ENCODE measurements around the gene PLEKHA8.
"Not testable (repeated sequence)": the region's sequence is repeated elsewhere in the genome, so short reads cannot be mapped to it uniquely, and the experiment has no call there.

Gene PLEKHA8

GRCh38 chr7:30068117-30068516, 39.9 kb downstream of the PLEKHA8 start:
- DNase-seq, result no peak

DNA sequence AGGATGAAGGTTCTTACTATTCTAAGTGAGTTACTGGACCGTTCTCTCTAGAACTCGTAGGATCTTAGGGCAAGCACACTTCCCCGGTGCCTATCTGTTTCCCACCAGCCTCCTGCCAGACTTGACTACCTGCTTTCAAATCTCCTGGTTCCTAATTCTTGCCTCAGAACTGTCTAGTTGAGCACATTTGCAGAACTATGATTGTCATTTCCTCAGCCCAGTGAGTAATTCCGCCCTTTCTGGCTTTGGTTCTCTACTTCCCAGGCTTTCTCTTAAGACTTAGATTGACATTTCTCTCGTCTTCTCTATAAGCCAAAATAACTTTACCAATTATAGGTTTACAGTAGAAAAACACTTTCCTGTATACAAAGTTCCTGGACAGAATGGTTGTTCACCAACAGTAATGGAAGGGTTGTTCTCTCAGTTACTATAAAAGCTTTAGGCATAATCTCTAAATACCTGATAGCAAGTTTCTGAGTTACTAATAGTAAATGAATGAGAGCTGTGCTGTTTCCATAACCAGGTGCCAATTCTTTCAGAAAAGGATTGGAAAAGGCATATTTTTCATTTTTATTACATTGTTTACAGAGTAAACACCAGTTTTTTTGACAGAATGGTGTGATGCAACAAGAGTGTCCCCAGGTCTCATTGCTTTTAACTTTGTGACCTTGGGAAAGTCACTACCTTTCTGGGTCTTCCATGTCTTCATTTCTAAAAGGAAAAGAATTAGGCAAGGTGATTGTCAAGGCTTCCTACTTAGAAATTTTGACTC, 41.1 kb downstream of the PLEKHA8 start:
- no peak for DNase-seq

- no peak for DNase-seq
These were observed 41.8 kb downstream of the PLEKHA8 start for GRCh38 chr7:30070052-30070451.

GRCh38 chr7:30072735-30073134, 44.5 kb downstream of the PLEKHA8 start:
- no peak for DNase-seq

DNA sequence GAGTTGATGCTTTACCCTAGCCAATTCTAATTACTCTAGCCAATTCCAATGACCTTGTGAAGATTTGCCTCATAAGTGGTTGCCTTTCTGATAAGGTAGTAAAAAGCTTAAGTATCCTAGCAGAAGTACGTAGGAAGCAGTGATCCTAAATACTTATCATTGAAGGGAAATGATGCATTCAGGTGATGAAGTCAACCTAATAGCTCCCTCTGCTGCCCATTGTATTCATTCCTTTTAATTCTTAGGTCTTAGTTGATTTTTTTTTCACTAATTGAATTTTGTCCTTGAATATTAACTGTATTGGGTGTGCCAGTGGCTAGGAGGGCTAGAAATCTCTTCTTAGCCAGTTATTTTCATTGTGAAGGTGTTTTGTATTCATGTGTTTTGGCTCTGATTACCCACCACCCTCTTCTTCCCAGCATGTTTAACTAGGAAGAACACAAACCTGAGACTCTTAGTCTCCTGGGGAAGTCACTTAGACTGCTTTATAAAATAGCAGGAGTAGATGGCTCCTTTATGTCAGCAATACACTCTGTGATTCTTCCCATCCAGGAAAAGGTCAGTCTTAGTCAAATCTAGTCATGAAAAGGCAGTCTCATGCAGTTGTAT, 46.3 kb downstream of the PLEKHA8 start:
- peak; percentile 77 for DNase-seq

GRCh38 chr7:30076411-30076810, 48.2 kb downstream of the PLEKHA8 start:
- no peak for DNase-seq

DNA sequence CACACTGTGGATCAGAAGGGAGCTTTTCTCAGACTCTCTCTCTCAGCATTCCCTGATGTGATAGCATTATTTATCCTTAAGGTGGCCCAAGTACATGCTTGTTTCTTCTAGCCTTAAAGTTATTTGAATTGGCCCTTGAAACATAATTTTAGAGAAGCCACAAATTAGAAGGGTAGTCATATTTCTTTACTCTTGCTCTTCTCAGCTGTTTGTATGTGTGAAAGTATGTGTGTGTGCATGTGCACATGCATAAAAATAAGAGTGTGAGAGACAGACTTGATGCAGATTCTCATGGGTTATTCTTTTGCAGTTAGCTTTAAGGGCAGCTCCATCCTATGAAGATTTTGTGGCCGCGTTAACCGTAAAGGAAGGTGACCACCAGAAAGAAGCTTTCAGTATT, 50.1 kb downstream of the PLEKHA8 start:
- DNase-seq, result no peak

- no peak for DNase-seq
These were observed 51.7 kb downstream of the PLEKHA8 start for GRCh38 chr7:30079880-30080279.

DNA sequence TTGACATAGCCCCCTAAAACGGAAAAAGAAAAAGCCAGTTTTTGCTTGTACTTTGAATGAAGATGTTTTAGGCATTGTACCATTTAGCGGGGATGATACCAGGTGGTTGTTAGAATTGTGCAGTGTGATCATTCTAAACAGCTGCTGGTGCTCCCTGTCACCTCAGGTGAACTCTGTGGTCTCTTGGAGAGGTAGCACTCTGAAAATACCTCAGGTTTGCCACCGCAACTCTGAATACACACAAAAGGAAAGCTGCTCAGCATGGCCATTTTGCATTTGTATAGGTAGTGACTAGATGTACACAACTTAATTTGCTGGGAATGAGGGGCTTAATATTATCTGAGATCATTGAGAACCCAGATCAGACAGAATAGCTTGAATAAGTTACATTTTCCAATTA, 52.6 kb downstream of the PLEKHA8 start:
- no peak for DNase-seq

- no peak for DNase-seq
These were observed 54.5 kb downstream of the PLEKHA8 start for GRCh38 chr7:30082686-30083085.

DNA sequence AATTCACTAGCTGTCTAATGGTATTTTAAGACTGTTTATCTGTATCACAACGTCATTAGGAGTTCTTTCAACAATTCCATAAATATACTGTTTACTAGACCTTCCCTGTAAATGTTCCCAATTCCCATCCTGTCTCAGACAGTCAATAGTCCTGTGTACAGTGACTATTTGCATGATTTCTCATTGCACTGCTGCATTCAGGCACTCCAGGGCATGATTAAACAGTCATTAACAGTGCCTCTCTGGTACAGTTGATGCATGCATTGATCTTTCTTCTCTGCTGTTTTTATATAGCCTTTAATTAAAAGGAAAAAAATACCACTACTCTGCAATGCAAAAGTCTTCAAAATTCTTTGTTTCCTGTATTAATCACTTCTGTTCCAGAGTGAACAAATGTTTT, 55.1 kb downstream of the PLEKHA8 start:
- no peak for DNase-seq

DNA sequence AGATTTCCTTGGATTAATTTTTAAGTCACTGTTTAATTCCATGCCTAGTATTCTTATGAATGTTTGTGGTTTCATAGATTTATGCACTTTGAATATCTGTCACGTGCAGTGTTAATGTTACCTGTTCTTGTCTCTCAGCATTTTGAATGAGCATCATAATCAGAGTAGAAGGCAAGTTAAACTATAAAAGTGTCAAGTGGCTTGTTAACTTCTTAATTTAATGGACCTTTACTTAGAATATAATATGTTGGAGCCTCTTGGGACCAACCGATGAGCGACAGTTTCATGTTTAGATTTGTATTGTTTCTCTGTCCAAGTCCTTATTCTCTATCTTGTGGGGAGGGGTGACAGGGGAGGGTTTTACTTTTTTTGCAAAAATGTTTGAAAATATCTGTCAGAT, 56.0 kb downstream of the PLEKHA8 start:
- no peak for DNase-seq

DNA sequence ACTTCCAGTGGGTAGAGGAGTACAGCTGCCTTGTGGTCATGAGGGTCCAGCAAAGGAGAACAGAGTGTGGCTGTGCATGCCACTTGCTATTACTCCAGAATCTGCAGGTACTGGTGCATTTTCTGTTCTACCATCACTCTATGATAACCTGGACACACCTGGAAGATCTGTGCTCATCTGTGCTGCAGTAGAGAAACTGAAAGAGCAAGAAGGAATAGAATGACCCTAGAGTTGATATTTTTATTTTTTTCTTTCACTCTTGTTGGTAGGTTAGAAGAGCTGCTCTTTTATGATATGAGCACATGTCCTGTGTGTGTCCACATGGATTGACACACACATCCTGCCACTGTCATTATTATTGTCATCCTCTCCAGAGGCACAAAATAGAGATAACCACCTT, 58.3 kb downstream of the PLEKHA8 start:
- no peak for DNase-seq

GRCh38 chr7:30087371-30087770, 59.2 kb downstream of the PLEKHA8 start:
- no peak for DNase-seq

DNA sequence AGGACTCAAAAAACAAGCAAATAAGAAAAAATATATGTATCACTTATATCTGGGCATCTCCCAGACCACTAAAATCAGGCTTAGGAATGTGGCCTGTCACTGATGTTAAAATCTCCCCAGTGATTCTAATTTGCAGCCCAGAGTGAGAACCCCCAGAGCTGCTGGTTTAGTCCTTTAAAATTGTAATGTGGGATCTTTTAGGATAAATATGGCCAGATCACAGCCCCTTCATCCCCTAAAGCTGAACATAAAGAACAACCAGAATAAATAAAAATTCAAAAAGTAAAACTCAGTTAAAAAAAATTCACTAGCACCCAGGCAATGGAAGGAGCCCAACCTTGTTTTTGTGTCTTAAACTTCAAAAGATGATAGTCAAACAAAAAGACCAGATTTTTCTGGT, 60.1 kb downstream of the PLEKHA8 start:
- no peak for DNase-seq

DNA sequence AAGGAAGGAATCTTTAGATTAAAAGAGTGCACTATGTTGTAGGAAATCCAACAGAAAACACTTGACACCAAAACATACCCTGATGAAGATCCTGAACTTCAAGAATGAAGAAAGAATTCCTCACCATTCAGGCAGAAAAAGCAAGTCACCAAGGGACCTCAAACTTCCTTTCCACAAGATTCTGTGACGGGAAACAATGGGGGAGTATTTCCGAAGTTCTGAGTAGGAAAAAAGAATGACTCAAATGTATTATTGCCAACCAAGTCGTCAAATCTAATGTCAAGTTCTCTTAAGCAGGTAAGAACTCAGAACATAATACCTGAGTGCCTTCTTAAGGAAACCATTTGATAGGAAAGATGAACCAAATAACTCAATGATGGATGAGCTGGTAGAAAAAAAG, 61.9 kb downstream of the PLEKHA8 start:
- DNase-seq, result no peak

DNA sequence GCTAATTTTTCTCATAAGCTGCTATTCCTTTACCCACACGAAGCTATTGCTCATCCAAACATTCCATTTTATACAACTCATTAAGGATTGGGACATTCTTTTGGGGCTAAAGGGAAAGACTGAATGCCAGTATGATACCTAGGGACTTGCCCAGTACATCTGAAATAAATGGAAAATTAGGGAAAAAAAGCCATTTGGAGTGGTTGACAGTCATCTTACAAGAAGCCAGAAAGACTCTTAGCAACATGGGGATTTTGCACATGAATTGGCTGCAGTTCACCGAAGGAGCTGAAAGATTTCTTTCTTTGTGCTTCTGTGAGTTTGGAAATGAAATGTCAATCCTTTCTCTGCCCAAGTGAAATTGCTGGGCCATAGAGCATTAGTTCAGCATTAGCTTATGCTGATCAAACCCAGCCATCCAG, 63.3 kb downstream of the PLEKHA8 start:
- no peak for DNase-seq

- no peak for DNase-seq
These were observed 63.8 kb downstream of the PLEKHA8 start for GRCh38 chr7:30091987-30092386.

GRCh38 chr7:30093420-30093952, 65.3 kb downstream of the PLEKHA8 start:
- no peak for DNase-seq

GRCh38 chr7:30098599-30098998, 70.4 kb downstream of the PLEKHA8 start:
- not testable (repeated sequence) for DNase-seq

DNA sequence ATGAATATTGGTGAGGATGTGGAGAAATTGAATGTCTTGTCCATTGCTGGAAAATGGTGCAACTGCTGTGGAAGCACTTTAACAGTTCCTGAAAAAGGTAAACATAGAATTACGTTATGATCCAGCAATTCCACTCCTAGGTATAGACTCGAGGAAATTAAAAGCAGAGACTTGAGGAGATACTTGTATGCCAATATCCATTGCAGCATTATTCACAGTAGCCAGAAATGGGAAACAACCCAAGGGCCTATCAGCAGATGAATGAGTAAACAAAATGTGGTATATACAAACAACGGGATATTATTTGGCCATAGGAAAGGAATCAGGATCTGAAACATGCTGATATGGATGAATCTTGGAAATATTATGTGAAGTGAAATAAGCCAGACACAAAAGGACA, 74.1 kb downstream of the PLEKHA8 start:
- DNase-seq, result no peak

DNA sequence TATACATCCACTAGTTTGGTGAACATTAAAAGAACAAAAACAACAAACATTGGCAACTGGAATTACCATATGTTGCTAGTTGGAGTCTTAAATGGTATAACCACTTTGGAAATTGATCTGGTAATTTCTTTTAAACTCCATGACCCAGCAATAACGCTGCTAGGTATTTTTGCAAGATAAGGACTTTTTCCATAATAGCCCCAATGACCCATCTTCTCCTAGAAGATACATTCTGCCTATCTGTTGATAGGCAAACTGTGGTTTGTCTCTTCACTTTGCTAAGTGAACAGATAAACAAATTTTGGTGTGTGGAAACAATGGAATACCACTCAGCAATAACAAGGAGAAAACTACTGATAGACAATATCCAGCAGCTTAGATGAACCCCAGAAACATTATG, 75.9 kb downstream of the PLEKHA8 start:
- peak; percentile 26 for DNase-seq

- no peak for DNase-seq
These were observed 84.0 kb downstream of the PLEKHA8 start for GRCh38 chr7:30112103-30112713.

DNA sequence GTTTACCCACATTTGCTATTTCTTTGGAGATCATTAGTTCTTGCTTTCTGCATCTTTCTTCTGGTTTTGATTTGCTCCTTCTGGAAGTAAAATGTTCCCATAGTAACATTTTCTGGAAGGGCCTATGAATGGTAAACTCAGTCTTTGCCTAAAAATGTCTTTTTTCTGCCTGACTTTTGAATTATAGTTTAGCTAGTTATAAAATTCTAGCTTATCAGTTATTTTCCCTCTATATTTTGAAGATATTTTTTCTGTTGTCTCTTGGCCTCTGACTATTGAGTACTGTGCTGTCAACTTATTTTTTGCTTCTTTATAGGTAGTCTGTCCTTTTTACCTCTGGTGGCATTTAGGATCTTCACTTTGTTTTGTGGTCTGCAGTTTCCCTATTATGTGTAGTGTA, 84.9 kb downstream of the PLEKHA8 start:
- DNase-seq, result no peak
